Right ventricle myocardium inferior (tissue), 1 donor: ENCODE data around the gene STARD5. TPM values are rescaled to one million over a fixed set of nuclear protein-coding genes. Genes with fewer than 3 reads are reported as not detected.

Source experiments
- ATAC-seq: fragments of 200-7000 bp; cut with Tn5 transposase; one replicate; pipeline ENCODE4 v1.9.1; 2020; ENCODE audit warnings: mild to moderate bottlenecking, moderate library complexity
- DNase-seq: peaks from one replicate; pipeline ENCODE4 v3.0.0; 2021; ENCODE audit errors: missing footprints
- intact Hi-C: fragments of 100-400 bp; cut with DNase I; formaldehyde crosslinking; loops from one replicate; pipeline ENCODE4 v1.11.0; 2022
- total RNA-seq: library from RNA; stranded (reverse); fragmentation: NEBNext Ultra II Directional; extraction: Animal tissue kit (Norgen Biotek cat#: 25700); gene quantifications from one replicate; pipeline ENCODE4 v1.2.1, GENCODE V29; 2021
- donor health status: DM: no; HTN: yes; CAD: no; lungs with severe emphysema.

Gene STARD5
- total RNA-seq, 1 donor from 2014 or later, result 2.2 TPM

DNA sequence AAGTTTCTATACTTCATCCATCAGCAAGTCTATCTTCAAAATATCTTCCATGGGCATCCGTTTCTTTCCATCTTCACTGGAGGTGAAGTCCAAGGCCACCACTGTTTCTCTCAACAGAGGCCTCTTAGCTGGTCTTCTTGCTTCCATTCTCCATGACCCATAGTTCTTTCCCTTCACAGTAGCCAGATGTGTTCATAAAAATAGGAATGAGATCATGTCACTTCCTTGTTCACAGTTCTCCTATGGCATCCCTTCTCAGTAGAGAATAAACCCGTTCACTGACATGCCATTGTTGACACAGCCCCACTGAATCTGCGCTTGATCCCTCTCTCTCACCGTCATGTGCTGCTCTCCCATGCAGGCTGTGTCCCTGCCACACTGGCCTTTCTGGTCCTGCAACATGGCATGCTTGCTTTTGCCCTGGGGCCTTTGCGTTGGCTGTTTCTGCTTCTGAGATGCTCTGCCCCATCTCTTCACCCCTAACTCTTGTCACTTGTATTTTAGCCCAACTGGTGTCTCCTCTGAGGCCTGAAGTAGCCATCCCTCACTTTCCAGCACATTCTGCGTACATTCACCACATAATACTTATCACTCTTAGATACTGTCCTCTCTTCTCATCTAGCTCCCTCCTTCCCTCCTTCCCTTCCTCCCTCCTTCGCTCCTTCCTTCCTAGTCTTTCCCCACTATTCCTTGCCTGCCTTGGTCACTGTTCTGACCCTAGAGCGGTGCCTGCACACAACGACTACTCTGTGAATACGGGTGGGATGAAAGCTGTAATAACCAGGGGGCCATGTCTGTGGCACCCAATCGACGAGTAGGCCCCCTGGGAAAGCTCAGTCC lies 42.0 kb downstream of the STARD5 start:
- intact Hi-C loops, result no loop called here
- ATAC-seq, result no peak
- no peak for DNase-seq

DNA sequence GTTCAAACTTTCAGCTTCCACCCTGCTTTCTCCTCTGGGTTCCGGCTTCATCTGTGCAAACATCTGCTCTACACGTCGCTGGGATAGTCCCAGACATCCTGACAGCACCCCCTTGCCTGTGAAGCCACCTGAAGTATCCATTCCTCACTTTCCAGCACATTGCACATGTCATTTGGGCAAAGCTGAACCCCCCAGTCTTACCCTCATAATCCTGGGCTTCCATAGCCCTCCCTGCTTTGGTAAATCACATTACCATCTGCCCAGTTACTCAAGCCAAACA lies 42.5 kb downstream of the STARD5 start:
- DNase-seq (no peak), ATAC-seq (no peak)
- intact Hi-C loops, result no loop called here

DNA sequence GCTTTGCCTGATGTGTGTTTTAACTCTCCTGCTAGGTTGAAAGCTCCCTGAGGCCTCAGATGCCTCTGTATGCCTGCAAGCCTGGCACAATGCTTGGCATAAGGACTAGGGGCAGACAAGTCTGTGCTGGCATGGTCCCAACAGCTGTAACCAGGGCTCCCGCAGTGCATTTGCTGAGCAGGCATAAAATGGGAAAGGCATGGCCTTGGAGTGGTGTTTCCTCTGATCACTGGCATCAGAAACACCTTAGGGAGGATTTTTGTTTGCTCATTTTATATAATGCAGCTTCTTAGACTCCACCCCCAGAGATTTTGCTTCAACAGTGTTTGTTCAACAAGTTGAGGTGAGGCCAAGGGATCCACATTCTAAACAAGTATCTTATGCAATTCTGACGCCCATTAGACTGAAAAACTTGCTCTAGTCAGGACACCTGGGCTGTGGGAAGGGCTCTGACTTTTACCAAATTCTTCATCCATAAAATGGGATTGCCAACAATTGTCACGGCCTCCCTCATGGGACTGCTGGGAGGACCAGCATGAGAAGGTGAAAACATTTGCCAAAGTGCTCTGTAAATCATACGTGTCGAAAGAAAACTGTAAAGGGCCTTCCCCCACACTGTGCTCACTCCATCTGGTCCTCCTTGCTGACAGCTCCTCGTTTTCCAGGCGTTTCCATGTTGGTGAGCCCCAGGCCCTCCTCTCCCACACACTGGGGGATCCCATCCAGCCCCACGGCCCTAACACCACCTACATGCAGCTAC lies 43.1 kb downstream of the STARD5 start:
- ATAC-seq (no peak), DNase-seq (no peak)
- intact Hi-C loops, result no loop called here

DNA sequence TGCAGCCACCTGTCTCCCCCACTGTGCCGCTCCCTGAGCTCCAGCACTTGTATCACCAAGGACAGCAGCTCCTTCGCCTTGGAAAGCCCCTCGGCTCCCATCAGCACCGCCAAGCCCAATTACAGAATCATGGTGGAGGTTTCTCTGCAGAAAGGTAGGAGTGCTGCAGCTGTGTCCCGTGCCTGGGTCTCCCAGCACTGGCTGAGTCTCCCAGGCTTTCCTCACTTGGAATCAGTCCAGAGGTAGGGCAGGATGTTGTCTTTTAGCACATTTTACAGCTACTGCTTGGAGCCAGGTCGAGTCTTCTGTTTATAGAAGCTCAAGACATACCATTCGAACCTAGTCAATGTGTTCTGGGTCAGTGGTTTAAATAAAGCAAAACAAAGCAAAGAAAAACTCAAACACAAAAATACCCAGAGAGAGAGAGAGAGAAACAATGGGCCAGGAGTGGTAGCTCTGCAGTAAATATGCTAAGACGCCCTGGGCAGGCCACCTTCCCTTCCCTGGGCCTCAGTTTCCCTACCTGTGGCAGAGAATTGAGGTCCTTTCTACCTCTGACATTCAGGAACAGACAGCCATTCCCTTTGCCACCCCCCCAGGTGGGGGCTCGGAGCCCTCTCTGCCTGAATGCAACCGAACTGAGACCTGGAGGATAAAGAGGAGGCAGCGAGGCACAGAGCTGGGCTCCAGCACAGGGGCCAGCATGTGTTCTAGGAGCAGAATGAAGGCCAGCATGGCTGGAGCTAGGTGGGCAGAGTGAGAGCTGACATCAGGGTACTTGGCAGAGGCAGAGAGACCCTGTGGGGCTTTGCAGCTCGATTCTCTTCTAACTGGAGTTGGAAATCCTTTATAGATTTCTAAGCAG lies 44.1 kb downstream of the STARD5 start:
- intact Hi-C loops, result loop anchor here (5.0 kb wide), 1 partner anchor 57 kb away; no protein-coding TSS in a partner anchor
- ATAC-seq (no peak), DNase-seq (no peak)

DNA sequence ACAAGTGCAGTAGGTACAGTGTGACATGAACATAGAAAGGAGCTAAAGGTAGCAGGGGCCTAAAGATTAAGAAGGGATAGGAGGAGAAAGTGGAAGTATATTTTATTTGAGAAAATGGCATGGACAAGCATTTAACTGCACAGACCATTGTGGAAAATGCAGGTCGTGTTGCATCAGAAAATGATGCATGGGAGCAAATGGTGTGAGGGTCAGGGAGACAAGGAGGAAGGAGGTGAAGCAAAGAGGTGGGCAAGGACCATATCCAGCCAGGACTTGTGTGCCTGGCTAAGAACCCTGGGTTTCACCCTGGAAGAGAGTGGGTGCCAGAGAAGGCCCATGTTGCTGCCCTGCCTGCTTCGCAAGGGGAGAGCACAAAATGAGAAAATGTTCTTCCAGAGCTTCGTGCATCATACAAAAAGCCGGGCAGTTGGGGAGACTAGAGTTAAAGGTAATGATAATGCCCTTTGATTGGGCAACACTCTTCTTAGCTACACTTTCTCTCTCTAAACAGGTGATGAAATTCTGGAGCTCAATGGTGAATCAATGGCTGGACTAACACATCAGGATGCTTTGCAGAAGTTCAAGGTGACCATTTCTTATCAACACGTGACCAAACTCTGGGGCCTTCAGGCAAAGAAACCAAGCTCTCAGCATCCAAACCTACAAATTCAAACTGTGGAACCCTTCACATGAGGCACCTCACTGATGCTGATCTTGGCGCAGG lies 45.5 kb downstream of the STARD5 start:
- DNase-seq (no peak), ATAC-seq (no peak)
- intact Hi-C loops, result loop anchor here (5.0 kb wide), 1 partner anchor 59 kb away; no protein-coding TSS in a partner anchor

DNA sequence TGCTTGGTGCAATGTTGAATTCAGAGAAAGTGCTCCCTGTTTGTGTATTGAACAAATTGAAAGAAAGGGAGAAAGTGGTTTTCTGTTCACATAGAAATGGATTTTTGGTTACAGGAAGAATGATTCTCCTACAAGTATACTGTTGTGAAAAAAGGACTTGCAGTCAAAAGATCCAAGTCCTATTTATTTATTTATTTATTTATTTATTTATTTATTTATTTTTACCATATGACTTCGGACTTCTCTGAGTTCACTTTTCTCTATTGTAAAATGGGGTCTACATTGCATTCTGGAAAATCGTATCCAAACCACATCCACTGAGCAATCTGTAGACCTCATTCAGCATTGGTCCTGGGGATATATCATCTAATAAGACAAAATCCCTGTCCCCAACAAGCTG lies 46.1 kb downstream of the STARD5 start:
- no peak for ATAC-seq
- intact Hi-C loops, result loop anchor here (5.0 kb wide), 1 partner anchor 59 kb away; no protein-coding TSS in a partner anchor
- DNase-seq, result no peak

DNA sequence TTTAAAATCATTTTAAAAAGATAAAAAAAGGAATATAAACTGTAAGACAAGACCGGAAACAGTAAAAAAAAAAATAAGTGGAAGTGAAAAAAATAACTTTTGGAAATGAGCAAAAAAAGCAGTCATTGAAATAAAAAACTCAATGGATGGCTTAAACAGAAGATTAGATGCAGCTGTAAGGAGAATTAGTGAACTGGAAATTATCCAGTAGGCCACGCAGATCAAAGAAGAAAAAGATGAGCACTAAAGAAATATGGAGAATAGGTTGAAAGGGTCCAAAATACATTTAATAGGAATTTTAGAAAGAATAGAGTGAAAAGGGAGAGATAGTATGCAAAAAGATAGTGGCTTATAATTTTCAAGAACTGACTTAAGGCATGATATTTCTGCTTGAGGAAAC lies 47.0 kb downstream of the STARD5 start:
- no peak for DNase-seq

DNA sequence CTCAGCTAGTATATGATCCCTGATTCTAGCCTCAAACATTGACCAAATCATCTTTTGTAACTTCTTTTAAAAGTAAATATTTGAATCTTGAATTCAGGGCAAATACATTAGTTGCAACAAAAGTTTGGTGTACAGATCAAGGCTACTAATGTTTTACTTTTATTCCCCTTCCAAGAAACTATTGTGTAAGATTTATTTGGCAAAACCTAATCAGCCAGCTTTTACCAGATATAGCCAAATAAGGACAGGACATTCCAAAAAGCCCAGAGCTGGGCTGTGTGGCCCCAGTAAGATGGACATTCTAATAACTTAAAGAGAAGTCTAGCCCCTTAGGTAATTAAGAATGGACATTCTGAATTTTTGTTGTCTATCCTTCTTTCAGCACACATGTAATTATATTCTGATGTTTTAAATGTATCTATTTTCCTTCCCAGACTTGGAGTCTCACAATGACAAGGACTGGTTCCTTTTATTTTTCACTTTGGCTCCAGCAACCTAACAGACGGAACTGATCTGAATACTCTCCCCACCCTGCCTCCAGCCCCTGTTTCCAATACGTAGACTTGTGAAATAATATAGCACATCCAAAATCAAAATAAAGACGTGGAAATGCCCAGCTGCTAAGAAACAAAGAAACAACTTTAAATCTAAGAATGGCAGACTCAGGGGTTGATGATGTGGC lies 48.1 kb downstream of the STARD5 start:
- intact Hi-C loops, result loop anchor here (1.0 to 5.0 kb wide), 2 partner anchors 61 to 124 kb away; no protein-coding TSS in a partner anchor
- no peak for DNase-seq
- peak; percentile 83 for ATAC-seq

More for the DNA sequence above, 47.0 kb downstream of the STARD5 start:
- ATAC-seq, result no peak
- intact Hi-C loops, result loop anchor here (5.0 kb wide), 1 partner anchor 60 kb away; no protein-coding TSS in a partner anchor

DNA sequence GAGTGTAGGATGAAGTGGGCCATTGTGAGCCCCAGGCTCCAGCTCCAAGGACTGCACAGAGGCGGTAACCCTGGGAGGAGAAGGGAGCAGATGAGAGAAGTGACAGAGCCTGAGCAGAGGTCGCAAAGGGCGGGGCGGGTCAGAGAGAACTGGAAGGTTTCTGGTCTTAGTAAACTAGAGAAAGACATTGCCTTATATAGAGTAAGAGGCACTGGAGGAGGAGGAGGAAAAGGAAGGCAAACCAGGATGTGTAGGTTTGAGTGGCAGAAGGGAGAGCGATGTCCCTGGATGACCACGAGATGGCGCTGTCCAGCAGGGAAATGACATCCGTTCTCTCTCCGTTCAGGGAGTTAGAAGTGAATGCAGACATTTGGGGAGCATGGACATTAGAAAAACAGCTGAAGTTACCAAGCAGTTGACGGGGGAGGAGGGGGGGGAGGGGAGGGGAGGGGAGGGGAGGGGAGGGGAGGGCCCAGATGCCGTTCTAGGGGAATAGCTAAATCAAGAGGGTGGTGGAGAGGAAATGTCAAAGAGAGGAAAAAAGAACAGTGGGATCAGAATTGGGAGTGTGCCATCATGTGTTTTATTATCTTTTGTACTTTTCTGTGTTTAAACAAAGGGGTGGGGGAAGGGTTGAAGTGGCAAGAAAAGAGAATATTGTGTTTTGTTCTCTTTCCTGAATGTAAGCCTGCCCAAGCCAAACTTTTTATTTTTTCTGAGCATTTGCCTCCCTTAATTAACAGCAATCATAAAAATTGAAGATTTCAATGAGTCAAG lies 48.8 kb downstream of the STARD5 start:
- intact Hi-C loops, result loop anchor here (1.0 to 5.0 kb wide), 2 partner anchors 62 to 125 kb away; no protein-coding TSS in a partner anchor
- DNase-seq, result peak; percentile 67
- peak; percentile 74 for ATAC-seq

DNA sequence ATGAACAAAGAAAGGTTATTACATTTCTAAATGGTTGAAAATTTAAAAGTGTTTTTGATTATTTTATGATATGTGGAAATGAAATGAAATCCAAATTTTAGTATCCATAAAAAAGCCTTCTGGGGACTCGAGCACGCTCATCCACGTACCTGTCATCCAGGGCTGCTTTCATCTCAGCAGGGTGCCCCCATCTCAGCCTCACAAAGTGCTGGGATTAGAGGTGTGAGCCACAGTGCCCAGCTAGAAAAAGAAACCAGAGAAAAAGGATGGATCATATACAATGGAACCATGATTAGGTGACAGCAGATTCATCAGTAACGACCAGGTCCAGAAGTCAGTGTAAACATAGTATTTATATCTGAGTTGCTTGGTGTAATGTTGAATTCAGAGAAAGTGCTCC lies 49.7 kb downstream of the STARD5 start:
- intact Hi-C loops, result no loop called here
- ATAC-seq, result no peak

DNA sequence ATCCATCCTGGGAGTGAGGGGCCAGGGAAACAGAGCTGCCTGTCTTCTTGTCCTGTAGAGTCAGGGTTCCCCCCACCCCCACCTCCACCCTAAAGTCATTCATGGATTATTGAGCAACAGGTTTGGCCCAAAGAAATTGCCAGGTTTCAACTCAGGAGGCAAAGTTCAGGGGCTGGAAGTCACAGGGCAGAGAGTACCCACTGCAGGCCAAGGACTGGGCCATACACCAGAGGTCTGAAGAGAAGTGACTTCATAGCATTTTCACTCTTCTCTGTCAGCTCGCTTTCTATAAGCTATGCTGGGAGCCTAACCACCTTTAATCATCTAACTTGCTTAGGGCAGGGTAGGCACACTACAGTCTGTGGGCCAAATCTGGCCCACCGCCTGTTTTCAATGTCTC lies 50.1 kb downstream of the STARD5 start:
- ATAC-seq, result no peak
- intact Hi-C loops, result no loop called here
- DNase-seq, result no peak

More for the DNA sequence above, 49.7 kb downstream of the STARD5 start:
- DNase-seq, result no peak

DNA sequence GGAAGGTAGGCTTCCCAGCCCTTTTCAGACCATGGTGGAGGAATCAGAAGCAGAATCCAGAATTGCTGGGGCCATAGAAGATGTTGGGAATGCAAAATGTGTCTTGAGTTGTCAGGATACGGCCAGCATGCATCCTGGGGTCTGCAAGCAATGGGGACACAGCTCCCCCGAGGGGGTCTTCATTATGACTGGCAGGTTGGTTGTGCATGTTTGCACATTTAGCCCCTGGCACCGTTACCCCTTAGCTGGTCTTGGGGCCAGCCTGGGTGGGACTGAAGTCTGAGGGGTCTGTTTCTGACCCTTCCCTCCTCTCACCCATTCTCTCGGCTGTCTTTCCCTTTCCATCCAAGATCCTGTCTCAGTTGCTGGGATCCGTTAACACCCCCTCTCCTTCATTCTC lies 50.7 kb downstream of the STARD5 start:
- DNase-seq (no peak), ATAC-seq (no peak)
- intact Hi-C loops, result no loop called here

DNA sequence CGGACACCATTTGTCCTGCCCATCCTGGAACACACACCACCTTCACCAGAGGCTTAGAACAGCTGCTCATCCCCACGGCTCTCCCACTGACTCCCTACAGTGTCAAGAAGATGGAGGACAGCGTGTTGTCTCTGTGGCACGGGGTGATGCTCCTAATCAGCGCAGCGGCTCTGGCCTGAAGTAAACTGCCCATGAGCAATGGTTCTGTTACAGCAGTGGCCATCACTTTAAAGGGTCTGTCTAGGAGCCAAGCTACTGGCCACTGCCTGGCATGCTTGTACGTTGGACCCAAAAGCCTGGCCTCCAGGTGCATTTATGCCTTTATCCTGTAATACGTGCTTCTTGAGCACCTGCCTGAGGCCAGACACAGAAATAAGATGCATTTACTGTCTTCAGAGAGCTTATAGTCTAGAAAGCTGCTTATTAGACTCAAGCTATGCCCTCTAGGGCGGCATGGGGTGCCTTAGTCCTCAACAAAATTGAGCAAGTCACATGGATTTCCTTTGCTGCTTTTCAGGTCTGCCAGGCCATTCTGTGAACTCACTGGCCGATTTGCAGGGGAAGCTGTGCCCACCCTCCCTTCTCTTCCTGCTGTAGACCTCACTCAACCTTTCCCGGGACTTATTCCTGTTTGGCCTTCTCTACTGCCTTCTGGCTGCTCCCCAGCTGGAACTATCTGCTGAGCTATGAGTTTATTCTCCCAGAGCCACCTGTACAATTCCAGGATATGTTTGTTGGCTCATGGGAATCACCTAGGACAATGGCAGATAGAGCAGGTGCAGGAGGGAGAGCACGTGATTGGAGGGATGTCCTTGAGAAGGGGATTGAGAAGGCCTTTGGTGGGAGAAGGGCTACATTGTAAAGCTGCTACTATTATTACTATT lies 51.9 kb downstream of the STARD5 start:
- intact Hi-C loops, result no loop called here
- ATAC-seq (no peak), DNase-seq (no peak)

DNA sequence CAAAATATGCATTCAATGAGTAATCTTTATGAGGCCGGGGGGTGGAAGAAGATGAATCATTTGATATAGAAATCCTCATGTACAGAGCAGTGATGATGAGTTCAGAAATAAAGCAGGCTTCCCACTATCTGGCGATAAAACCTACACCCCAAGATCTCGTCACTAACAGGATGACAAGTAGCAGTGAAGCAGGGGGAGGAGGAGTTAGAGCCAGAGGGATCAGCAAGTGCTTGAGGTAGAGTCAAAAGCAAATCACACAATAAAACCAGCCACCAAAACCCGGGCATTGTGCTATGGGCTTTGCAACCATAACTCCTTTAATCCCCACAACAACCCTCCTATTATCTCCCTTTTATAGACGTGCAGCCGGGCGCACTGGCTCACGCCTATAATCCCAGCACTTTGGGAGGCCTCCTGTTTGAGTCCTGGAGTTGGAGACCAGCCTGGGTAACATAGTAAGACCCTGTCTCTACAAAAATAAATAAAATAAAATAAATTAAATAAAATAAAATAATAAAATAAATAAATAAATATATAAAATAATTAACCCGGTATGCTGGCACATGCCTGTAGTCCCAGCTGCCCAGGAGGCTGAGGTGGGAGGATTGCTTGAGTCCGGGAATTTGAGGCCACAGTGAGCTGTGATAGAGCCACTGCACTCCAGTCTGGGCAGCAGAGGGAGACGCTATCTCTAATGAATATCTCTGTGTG lies 53.0 kb downstream of the STARD5 start:
- DNase-seq (no peak), ATAC-seq (no peak)
- intact Hi-C loops, result no loop called here

DNA sequence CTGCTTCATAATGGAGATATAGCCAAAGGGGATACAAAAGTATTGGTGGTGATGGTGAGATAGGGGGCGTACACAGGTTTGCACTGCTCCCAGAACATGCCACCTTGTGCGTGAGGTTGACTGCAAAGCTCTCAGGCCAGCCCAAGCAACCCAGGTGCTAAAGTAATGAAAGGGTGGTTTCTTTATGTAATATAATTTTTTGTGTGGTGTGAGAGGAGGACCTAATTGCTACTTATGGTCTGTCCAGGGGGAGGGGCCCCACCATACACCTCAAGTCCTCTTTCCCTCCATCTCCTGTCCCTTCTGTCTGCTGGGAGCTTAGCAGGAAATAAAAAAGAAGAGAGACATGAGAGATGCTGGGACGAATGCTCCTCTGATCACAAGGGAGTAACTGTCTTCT lies 53.8 kb downstream of the STARD5 start:
- ATAC-seq, result no peak
- no peak for DNase-seq
- intact Hi-C loops, result no loop called here
